NCI-H1417 (cell line): Measurements from ENCODE around the gene BMP6.

ENCODE experiments used
- DNase-seq, 3 experiments: peaks; one replicate each; lab custom pipeline; 2025; lab: John Stamatoyannopoulos, UW

The BMP6 gene

DNA sequence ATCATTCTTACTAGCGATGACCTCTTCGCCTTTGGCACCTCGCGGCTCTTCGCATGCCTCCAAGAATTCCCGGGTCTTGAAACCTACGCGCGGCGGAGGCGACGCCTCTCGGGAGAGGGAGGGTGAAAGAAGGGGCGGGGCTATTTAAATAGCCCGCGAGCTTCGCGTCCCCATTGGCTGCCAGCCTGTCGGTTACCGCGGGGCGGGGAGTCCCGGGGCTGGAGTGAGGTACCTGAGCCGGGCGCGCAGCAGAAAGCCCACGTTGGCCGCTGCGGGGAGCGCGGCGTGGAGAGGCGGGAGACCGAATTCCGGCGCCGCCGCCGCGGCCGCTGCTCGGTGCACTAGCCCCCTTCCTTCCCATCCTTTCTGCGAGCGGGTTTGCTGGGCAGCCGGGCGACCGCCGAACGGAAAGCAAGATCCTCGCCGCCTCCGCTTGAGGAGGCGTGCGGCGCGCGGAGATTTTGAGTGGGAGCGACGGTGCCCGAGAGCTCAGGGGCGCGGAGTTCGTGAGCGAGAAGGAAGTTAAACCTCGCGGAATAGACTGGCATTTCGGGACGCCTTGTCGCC is at the start of gene BMP6:
Gene BMP6 (plus strand): TSS at position 251 of the 567 bp plus-strand sequence. CDS start 857 bp downstream, outside the sequence.
- peak; percentile 88 to 93 (median 91) for DNase-seq

DNA sequence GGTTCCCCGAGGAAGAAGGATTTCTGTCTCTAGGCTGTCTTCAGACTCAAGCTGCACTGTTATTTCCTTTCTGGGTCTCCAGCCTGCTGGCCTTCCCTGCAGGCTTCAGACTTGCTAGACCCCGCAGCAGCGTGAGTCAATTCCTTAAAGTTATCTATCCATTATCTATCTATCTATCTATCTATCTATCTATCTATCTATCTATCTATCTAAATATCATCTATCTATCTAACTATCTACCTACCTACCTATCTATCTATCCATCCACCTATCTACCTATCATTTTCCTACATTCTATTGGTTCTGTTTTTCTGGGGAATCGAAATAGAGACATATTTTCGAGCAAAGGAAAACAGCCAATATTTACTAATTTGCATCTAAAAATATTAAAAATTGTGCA is 48.7 kb upstream of the BMP6 start:
- DNase-seq, result no peak

DNA sequence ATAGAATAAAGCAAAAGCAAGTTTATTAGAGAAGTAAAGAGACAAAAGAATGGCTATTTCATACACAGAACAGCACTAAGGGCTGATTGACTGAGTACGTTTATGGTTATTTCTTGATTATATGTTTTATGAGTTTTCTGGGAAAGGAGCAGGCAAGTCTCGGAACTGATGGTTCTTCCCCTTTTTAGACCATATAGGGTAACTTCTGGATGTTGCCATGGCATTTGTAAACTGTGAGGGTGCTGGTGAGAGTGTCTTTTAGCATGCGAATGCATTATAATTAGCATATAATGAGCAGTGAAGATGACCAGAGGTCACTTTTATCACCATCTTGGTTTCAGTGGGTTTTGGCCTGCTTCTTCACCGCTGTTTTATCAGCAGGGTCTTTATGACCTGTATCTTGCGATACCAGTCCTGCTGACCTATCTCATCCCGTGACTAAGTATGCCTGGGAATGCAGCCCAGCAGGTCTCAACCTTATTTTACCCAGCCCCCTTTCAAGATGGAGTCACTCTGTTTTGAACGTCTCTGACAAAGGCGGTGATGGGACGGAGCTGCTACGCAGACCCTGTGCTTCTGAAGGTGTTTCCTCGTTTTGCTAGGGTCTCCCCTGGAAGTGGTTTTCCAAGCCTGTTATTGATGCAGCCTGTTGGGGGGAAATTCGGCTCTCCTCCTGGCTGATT is 45.4 kb upstream of the BMP6 start:
- no peak for DNase-seq

- DNase-seq, result no peak
Measured at GRCh38 chr6:7681449-7681848, 44.5 kb upstream of the BMP6 start.

DNA sequence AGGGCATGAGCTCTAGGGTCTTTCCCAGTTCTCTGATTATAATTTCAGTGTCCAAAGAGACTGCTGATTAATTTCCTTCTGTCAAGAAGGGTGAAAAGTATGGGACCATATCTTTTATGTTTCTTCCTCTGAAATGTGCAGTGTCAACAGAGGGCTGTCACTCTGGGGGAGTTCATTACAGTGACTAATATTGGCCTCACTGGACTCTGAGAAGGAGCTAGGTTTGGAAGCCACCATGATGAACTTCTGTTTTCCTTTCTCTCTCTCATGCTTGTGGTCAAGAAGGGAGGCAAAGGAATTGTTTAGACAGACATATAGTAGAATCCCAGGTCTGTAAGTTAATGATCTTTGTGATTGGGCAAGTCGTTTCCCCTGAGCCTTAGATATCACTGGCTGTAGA is 41.8 kb upstream of the BMP6 start:
- no peak for DNase-seq

DNA sequence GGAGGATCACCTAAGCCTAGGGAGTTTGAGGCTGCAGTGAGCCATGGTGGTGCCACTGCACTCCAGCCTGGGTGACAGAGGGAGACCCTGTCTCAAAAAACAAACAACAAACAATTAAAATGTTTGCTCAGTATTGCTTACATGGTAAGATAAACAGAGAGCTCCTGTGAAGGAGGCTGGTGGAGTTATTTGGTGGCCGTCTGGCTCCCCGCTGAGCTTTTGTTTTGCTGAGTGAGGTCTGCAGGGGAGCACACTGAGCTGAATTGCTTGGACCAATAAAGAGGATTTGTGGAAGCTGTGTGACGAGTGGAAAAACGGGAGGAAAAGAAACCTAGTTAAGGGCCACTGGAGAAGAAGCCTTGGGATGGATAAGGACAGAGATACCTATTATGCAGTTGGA is 41.1 kb upstream of the BMP6 start:
- peak; percentile 18 to 75 (median 33) for DNase-seq

DNA sequence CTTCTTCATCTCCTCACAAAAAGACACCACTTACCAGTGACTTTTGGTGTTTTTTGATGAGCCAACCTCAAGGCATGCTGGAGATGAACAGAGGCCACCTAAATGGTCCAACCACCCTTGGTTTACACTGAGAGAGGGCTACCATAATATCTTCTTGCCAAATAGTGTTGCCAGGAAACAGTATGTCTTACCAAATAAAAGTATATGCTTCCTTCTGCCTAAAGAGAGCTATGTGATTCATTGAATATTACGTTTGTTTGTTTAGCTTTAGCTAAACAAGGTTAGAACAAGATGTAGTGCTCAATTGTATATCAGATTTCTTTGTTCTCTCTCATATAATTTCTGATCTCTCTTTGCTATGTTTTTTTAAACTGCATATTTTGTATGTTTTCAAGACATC is 40.6 kb upstream of the BMP6 start:
- no peak for DNase-seq

DNA sequence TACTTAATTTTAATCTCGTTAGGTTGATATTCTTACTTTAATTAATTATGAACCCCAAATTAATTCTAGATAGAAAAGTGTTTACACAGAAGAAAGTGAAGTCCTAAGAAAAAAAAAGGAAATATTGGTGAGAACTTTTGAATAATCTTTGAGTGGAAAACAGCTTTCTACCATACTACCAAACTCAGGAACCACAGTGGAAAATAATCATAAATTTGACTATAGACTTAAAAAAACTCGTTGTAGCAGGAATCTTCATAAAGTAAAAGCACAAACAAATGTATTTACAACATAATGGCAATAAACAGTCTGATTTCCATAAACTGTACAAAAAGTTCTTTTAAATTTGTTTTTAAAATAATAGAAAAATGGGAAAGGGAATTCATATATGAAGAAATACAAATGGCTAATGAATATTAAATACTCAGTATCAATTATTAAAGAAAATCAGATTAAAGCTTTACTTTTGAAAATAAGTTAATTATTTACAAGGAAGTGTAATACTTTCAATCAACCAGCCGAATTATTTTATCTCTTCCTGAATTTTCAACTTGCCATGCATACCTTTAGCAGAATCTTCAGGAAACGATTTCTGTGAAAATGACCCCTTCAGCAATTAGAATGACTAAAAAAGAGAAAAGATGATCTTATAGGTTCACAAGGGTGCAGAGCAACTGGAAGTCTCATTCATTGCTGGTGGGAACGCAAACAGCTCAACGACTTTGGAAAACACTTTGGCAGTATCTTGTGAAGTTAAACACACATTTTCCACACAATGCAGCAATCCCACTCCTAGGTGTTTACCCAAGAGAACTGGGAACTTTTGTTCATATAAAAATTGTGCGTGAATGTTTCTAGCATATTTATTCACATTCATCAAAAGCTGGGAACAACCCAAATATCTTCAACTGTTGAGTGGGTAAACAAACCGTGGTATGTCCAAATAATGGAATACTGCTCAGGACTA is 38.5 kb upstream of the BMP6 start:
- DNase-seq, result peak in 2 of 3 experiments; percentile 10 to 13

DNA sequence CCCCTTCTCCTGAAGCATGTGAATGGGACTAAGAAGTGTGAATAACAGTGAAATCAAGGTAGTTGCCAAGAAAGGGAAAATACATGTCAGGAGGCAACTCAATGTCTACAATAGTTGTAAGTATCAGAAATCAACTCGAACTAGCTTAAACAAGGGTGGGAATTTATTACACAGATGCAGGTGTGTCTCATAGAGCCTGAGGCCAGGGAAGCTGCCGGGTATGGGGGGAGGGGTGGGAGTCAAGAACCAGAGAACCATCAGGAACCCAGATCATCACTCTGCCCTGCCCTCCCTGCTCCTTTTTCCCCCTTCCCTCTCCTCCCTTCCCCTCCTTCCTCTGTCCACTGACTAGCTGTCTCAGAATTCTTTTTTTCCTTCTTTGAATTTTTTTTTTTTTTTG is 34.9 kb upstream of the BMP6 start:
- DNase-seq, result no peak

GRCh38 chr6:7691675-7692452 is 34.0 kb upstream of the BMP6 start:
- DNase-seq, result no peak

DNA sequence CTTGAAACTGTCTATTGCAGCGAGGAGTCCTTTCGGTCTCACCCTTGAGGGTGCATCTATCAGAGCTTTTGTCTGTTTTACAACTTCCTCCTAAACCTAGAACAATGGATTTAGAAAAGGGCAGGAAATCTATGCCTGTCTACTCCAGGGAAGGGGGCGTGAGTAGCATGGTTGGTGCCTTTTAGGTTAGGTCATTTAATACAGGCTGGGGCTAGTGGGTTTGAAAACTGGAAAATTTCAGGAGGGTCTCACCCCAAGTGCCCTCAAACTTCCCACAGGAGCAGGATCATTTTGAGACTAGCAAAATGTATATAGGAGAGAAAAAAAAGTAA is 33.5 kb upstream of the BMP6 start:
- no peak for DNase-seq

DNA sequence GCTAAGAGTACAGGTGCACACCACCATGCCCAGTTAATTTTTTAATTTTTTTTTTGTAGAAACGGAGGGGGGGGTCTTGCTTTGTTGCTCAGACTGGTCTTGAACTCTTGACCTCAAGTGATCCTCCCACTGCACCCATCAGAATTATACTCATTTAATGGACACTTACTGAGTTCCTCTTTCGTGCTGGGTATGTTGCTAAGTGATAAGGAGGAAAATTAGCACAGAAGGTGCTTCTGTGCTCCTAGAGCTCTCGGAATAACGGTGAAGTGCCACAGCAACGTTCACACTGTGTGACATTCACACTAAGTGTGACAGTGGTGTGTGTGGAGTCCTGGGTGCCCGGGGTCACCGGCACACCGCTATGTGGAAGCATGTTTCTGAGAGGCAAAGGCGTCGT is 32.1 kb upstream of the BMP6 start:
- no peak for DNase-seq

- no peak for DNase-seq
Measured at GRCh38 chr6:7696061-7696460, 29.8 kb upstream of the BMP6 start.

DNA sequence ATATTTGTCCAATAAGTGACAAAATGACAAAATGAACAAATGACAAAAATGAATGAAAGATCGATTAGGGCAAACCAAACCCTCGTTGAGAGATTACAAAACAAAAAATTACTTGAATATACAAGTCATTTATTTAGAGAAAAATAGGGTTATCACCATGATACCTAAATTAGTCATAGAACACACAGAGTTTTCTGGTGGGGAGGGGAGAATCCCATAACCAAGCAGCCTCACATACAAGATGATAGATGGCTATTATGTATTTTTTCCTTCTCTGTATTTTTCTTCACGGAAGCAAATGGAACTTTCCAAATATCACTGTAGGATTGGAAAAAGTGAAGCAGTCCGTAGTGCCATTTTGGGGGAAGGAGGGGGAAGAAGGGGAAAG is 28.5 kb upstream of the BMP6 start:
- DNase-seq, result no peak

DNA sequence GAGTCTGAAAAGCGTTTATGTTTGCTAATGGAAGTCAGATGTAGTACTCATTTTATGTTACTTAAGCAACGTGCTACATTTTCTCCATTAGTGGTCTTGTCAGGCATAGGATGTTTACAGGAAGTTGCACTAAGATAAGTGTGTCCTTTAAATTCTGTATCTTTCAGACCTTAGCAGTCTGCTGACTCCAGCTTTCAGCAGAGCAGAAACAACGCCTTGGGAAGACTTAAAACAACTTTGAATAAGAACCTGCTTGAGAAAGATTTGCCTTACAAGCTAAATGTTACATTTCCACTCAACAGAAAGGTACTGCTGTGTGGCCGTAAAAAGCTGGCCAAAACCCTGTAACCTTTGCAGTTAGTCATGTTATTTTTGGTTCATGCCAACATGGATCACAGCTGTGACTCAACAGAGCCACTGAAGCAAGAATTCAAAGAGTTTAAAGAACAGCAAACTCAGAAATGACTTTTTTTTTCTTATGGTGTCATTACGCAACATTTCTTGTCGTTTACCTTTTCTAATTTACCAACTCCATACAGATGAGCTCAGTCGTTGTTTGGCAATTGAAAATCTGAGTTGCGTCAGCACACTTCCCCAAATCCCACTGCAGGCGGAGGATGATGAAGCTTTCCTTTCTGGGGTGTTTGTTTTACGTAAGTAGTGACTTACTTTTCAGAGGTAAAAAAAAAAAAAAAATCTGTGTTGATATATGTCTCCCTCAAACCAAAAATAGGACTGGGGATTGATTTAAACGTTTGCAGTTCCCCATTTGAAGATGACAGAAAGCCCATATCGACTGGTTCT is 27.9 kb upstream of the BMP6 start:
- DNase-seq, result no peak

GRCh38 chr6:7701212-7701834 is 24.6 kb upstream of the BMP6 start:
- no peak for DNase-seq

DNA sequence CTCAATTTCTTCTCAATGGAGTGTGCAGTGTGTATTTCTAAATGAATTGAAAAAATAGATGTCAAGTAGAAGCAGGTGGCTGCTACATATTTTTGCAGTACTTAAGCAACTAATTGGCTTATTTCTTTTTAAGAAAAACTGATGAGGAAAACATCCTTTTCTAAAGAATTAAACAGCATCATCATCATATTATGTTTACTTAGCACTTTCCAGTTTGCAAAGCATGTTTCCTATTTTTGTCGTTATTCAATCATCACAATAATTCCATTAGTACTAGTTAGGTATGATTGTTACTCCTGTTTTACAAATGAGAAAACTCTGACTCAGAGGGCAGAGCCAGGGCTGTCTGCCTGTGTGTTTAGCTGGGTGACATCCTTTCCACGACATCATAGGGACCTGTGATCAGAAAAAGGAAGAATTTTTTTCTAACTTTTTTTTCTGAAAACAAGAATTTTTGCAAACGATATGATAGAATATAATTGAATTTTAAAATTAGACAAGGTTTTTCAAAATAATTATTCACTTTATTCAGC is 22.7 kb upstream of the BMP6 start:
- peak in 1 of 3 experiments; percentile 19 for DNase-seq

GRCh38 chr6:7705483-7705882 is 20.4 kb upstream of the BMP6 start:
- DNase-seq, result no peak

DNA sequence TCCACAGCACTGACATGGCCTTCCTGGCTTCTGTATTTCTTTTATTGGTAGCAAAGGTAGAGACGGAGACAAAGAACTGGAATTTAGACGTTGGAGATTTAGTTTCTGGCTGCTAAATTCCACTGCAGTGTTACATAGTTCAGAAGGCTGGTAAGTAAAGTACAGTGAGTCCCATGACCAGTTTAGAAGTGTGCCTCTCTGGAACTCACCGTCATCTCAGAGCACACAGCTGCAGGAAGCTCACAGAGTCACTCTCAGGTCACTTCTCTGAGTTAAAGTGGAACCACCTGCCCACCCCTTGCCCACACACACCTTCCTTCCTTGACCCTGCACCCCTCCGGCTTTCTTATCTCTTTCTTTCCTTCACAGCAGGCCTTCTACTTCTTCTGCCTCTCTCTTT is 19.6 kb upstream of the BMP6 start:
- no peak for DNase-seq

DNA sequence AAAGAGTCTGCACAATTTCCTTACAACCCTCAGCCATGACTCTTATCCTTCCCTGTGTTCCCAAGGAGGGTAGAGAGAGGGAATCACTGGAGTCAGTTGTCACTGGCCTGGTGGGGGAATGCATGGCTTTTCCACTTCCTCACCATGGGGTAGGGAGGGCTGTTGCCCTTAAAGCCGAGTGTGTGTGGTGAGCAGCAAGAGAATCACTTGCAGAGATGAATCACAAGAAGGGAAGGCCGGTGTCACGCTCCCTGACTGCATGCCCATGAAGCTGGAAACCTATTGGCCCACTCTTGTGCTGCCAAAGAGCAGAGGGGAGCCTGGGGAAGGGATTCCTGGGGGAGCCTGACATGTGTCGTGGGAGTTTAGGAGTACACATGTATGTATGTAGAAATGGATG is 18.1 kb upstream of the BMP6 start:
- no peak for DNase-seq

DNA sequence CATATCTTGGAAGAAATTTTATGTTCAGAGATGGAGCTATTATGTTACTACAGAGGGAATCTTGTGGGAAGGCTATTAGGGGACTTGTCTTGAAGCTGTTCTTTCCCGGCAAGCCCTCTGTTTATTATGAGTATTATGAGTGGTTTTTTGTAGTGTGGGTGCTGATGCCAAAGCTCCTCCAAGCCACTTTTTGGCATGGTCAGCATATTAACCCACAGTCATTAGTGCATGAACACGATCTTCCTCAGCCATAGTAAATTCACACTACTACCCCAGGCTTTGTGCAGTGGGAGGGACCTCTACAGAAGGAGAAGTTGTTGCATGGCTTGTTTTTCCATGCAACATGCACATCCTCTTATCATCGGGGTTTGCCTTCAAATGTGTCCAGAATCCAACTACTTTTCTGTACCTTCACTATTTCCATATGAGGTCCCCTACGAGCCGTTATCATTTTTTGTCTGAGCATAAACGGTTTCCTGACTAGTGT is 6.5 kb upstream of the BMP6 start:
- DNase-seq, result no peak
